Measurements from ENCODE around the gene SLC5A2. TPM values are rescaled to one million over a fixed set of nuclear protein-coding genes. Genes with fewer than 3 reads are reported as not detected.

Gene SLC5A2
- total RNA-seq, 1 donor from 2014 or later: 0.36 TPM

DNA sequence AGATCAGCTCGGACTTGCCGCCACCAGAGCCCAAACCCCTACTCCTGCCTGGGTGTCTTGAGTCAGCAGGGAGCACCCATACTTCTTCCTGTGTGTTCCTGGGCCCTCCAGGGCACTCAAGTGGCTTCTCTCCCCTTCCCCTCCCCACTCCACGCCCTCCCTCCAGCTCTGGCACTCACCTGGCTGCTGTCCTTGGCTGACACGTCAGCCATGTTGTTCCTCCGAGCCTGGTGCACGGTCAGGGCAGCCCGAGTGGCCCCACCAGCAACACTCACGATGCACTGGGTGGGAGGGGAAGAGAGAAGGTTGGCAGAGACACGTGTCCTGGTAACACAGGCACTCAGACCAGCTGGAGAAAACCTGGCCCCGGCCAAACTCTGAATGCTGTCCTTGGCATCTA lies 13.7 kb downstream of the SLC5A2 start:
- TF ChIP-seq, protein P1, sequence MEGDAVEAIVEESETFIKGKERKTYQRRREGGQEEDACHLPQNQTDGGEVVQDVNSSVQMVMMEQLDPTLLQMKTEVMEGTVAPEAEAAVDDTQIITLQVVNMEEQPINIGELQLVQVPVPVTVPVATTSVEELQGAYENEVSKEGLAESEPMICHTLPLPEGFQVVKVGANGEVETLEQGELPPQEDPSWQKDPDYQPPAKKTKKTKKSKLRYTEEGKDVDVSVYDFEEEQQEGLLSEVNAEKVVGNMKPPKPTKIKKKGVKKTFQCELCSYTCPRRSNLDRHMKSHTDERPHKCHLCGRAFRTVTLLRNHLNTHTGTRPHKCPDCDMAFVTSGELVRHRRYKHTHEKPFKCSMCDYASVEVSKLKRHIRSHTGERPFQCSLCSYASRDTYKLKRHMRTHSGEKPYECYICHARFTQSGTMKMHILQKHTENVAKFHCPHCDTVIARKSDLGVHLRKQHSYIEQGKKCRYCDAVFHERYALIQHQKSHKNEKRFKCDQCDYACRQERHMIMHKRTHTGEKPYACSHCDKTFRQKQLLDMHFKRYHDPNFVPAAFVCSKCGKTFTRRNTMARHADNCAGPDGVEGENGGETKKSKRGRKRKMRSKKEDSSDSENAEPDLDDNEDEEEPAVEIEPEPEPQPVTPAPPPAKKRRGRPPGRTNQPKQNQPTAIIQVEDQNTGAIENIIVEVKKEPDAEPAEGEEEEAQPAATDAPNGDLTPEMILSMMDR (IDR thresholded peaks at IDR 0.05; ENCODE audit: unreplicated experiment): no peak
- no peak for DNase-seq (ENCODE audit: low spot score in 2 of 2, unreplicated experiment in 2 of 2)
- no peaks in the 10 kb centered on the region for H3K4me1 Mint-ChIP-seq
- H3K4me3 Mint-ChIP-seq: no peak overlapping the region
- peaks cover 25% of the 10 kb centered on the region for H3K36me3 Mint-ChIP-seq
- no peaks in the 10 kb centered on the region for H3K27me3 Mint-ChIP-seq (ENCODE audit: low read depth)
- H3K27ac Mint-ChIP-seq: no peak overlapping the region
- no peaks in the 10 kb centered on the region for H3K9me3 Mint-ChIP-seq

DNA sequence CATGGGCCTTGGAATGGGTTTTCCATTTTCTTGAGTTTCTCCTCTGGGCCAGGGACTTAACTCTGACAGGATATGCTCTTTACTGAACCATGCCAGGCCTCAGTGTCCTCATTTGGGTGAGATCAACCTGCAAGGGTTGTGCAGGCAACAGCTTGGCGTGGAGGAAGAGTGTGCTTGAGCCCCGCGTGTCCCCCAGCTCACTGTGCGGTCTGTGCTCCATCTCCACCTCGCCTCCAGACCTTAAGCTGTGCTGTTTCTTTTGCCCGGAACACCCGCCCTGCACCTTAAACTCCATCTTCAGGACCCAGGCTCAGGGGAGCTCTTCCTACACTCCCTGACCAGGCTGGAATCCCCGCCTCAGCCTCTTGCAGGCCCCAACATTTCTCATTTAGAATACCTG lies 15.6 kb downstream of the SLC5A2 start:
- TF ChIP-seq, protein P1 (IDR thresholded peaks at IDR 0.05; ENCODE audit: unreplicated experiment): no peak
- H3K27me3 Mint-ChIP-seq (ENCODE audit: low read depth): no peaks in the 10 kb centered on the region
- H3K36me3 Mint-ChIP-seq: peaks cover 14% of the 10 kb centered on the region
- H3K4me1 Mint-ChIP-seq: no peaks in the 10 kb centered on the region
- H3K9me3 Mint-ChIP-seq: no peaks in the 10 kb centered on the region
- H3K4me3 Mint-ChIP-seq: no peak overlapping the region
- no peak overlapping the region for H3K27ac Mint-ChIP-seq
- DNase-seq (ENCODE audit: low spot score in 2 of 2, unreplicated experiment in 2 of 2): no peak

GRCh38 chr16:31499928-31500327 lies 17.0 kb downstream of the SLC5A2 start:
- TF ChIP-seq, protein P1 (IDR thresholded peaks at IDR 0.05; ENCODE audit: unreplicated experiment): no peak
- H3K36me3 Mint-ChIP-seq: peaks cover 11% of the 10 kb centered on the region
- H3K27ac Mint-ChIP-seq: no peak overlapping the region
- no peak for DNase-seq (ENCODE audit: low spot score in 2 of 2, unreplicated experiment in 2 of 2)
- no peaks in the 10 kb centered on the region for H3K9me3 Mint-ChIP-seq
- no peaks in the 10 kb centered on the region for H3K4me1 Mint-ChIP-seq
- no peaks in the 10 kb centered on the region for H3K27me3 Mint-ChIP-seq (ENCODE audit: low read depth)
- no peak overlapping the region for H3K4me3 Mint-ChIP-seq

- Mint-ChIP-seq H3K27me3 (ENCODE audit: low read depth) (no peaks in the 10 kb centered on the region), H3K27ac (no peak overlapping the region), H3K4me1 (no peaks in the 10 kb centered on the region), H3K36me3 (peaks cover 11% of the 10 kb centered on the region), H3K4me3 (no peak overlapping the region), H3K9me3 (no peaks in the 10 kb centered on the region)
- TF ChIP-seq, protein P1 (IDR thresholded peaks at IDR 0.05; ENCODE audit: unreplicated experiment): no peak
- no peak for DNase-seq (ENCODE audit: low spot score in 2 of 2, unreplicated experiment in 2 of 2)
Observed at GRCh38 chr16:31501226-31501965, 18.5 kb downstream of the SLC5A2 start.

DNA sequence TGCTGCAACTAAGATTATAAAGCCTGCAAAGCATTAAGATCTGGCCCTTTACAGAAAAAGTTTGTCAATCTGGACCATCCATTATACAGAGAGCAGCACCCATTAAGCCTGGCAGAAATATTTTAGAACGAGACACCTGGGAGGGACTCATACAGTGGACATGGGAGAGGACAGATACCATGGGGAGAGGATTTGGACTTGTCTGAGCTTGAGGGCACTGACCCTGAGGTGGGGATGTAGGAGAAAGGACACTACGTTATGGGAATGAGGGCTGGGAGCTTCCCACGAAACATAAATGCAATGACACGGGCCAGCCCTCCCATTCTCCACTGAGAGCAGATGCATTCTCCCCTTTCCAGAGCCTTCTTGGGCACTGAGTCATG lies 19.0 kb downstream of the SLC5A2 start:
- Mint-ChIP-seq H3K9me3 (no peaks in the 10 kb centered on the region), H3K36me3 (peaks cover 11% of the 10 kb centered on the region), H3K4me1 (peaks cover 3% of the 10 kb centered on the region), H3K27ac (no peak overlapping the region), H3K27me3 (ENCODE audit: low read depth) (no peaks in the 10 kb centered on the region), H3K4me3 (no peak overlapping the region)
- TF ChIP-seq, protein P1 (IDR thresholded peaks at IDR 0.05; ENCODE audit: unreplicated experiment): no peak
- DNase-seq (ENCODE audit: low spot score in 2 of 2, unreplicated experiment in 2 of 2): no peak

All from mesothelial cell of epicardium (in vitro differentiated cells).